NCI-H1417 (cell line): ENCODE results near the gene OR1M1.
"Not testable (repeated sequence)": the region's sequence is repeated elsewhere in the genome, so short reads cannot be mapped to it uniquely, and the experiment has no call there.

Experiments used
- DNase-seq, 3 experiments: peaks; one replicate each; lab custom pipeline; 2025; lab: John Stamatoyannopoulos, UW

The OR1M1 gene

GRCh38 chr19:9086761-9087160 is at the start of gene OR1M1:
OR1M1 (plus strand) TSS chr19:9087061; CDS start chr19:9093245, 6,184 bp downstream.
- DNase-seq = no peak

GRCh38 chr19:9037400-9038062 is 49.3 kb upstream of the OR1M1 start:
- DNase-seq = no peak

GRCh38 chr19:9039728-9040127 is 47.1 kb upstream of the OR1M1 start:
- no peak for DNase-seq

GRCh38 chr19:9040131-9040530 is 46.7 kb upstream of the OR1M1 start:
- no peak for DNase-seq

- no peak for DNase-seq
Observed at GRCh38 chr19:9041023-9041422, 45.8 kb upstream of the OR1M1 start.

- DNase-seq = no peak
Observed at GRCh38 chr19:9043524-9043923, 43.3 kb upstream of the OR1M1 start.

- DNase-seq = no peak
Observed at GRCh38 chr19:9044449-9044848, 42.4 kb upstream of the OR1M1 start.

GRCh38 chr19:9046694-9047093 is 40.2 kb upstream of the OR1M1 start:
- no peak for DNase-seq

- no peak for DNase-seq
Observed at GRCh38 chr19:9052894-9053293, 34.0 kb upstream of the OR1M1 start.

- not testable (repeated sequence) for DNase-seq
Observed at GRCh38 chr19:9053674-9054073, 33.2 kb upstream of the OR1M1 start.

- DNase-seq = no peak
Observed at GRCh38 chr19:9054207-9054606, 32.7 kb upstream of the OR1M1 start.

- peak in 1 of 3 experiments; percentile 7 for DNase-seq
Observed at GRCh38 chr19:9054765-9055164, 32.1 kb upstream of the OR1M1 start.

- not testable (repeated sequence) for DNase-seq
Observed at GRCh38 chr19:9056131-9056530, 30.7 kb upstream of the OR1M1 start.

GRCh38 chr19:9057505-9058258 is 29.2 kb upstream of the OR1M1 start:
- DNase-seq = no peak

- no peak for DNase-seq
Observed at GRCh38 chr19:9058905-9059667, 27.8 kb upstream of the OR1M1 start.

- no peak for DNase-seq
Observed at GRCh38 chr19:9060564-9061340, 26.1 kb upstream of the OR1M1 start.

GRCh38 chr19:9061879-9062278 is 25.0 kb upstream of the OR1M1 start:
- DNase-seq = no peak

GRCh38 chr19:9065457-9066014 is 21.3 kb upstream of the OR1M1 start:
- DNase-seq = no peak

- DNase-seq = no peak
Observed at GRCh38 chr19:9070066-9070465, 16.8 kb upstream of the OR1M1 start.

- DNase-seq = not testable (repeated sequence)
Observed at GRCh38 chr19:9071720-9072119, 15.1 kb upstream of the OR1M1 start.

- DNase-seq = no peak
Observed at GRCh38 chr19:9073806-9074205, 13.1 kb upstream of the OR1M1 start.
